ENCODE data around the gene GPR132. TPM values are rescaled to one million over a fixed set of nuclear protein-coding genes. Genes with fewer than 3 reads are reported as not detected.
"Not testable (repeated sequence)": the region's sequence is repeated elsewhere in the genome, so short reads cannot be mapped to it uniquely, and the experiment has no call there.

GPR132 gene
- total RNA-seq, 2 donors from 2014 or later, result 1.0 TPM

- H3K4me1 ChIP-seq, result peaks cover 8% of the 10 kb centered on the region
- H3K27me3 ChIP-seq, result peaks cover 21% of the 10 kb centered on the region
- H3K9me3 ChIP-seq, result no peaks in the 10 kb centered on the region
- H3K27ac ChIP-seq, result no peak overlapping the region
- H3K36me3 ChIP-seq, result no peaks in the 10 kb centered on the region
- no peak for DNase-seq
- no peak for TF ChIP-seq CTCF (IDR thresholded peaks at IDR 0.05)
- H3K9ac ChIP-seq (ENCODE audit: low read depth in 2 of 2, low read length in 2 of 2), result no peak overlapping the region
- H3K4me3 ChIP-seq, result no peak overlapping the region
- intact Hi-C loops (cut with DNase I), result loop anchor here (10.0 kb wide), 1 partner anchor 171 kb away; no protein-coding TSS in a partner anchor
Measured at GRCh38 chr14:105083926-105084685, 18.9 kb upstream of the GPR132 start.

GRCh38 chr14:105082703-105083102 lies 17.5 kb upstream of the GPR132 start:
- Histone ChIP-seq H3K4me3 (no peak overlapping the region), H3K9me3 (no peaks in the 10 kb centered on the region), H3K36me3 (no peaks in the 10 kb centered on the region), H3K27ac (no peak overlapping the region), H3K9ac (ENCODE audit: low read depth in 2 of 2, low read length in 2 of 2) (no peak overlapping the region), H3K27me3 (peaks cover 9% of the 10 kb centered on the region), H3K4me1 (peaks cover 4% of the 10 kb centered on the region)
- intact Hi-C loops (cut with DNase I), result loop anchor here (10.0 kb wide), 1 partner anchor 172 kb away; no protein-coding TSS in a partner anchor
- TF ChIP-seq CTCF (IDR thresholded peaks at IDR 0.05), result no peak
- no peak for DNase-seq

- not testable (repeated sequence) for H3K36me3 ChIP-seq; H3K27me3 ChIP-seq; H3K4me1 ChIP-seq; DNase-seq; H3K9me3 ChIP-seq; H3K9ac ChIP-seq (ENCODE audit: low read depth in 2 of 2, low read length in 2 of 2); H3K4me3 ChIP-seq; H3K27ac ChIP-seq
- intact Hi-C loops (cut with DNase I), result loop anchor here (10.0 kb wide), 1 partner anchor 173 kb away; no protein-coding TSS in a partner anchor
Measured at GRCh38 chr14:105081473-105081872, 16.2 kb upstream of the GPR132 start.

- no peak for DNase-seq
- TF ChIP-seq CTCF (IDR thresholded peaks at IDR 0.05), result no peak
- no peak overlapping the region for H3K4me3 ChIP-seq
- no peak overlapping the region for H3K9ac ChIP-seq (ENCODE audit: low read depth in 2 of 2, low read length in 2 of 2)
- H3K36me3 ChIP-seq, result no peaks in the 10 kb centered on the region
- H3K9me3 ChIP-seq, result no peaks in the 10 kb centered on the region
- H3K4me1 ChIP-seq, result no peaks in the 10 kb centered on the region
- H3K27me3 ChIP-seq, result no peaks in the 10 kb centered on the region
- intact Hi-C loops (cut with DNase I), result loop anchor here (10.0 kb wide), 1 partner anchor 175 kb away; no protein-coding TSS in a partner anchor
- H3K27ac ChIP-seq, result no peak overlapping the region
Measured at GRCh38 chr14:105080161-105080560, 14.9 kb upstream of the GPR132 start.

- no peak overlapping the region for H3K27ac ChIP-seq
- H3K4me1 ChIP-seq, result no peaks in the 10 kb centered on the region
- peaks cover 5% of the 10 kb centered on the region for H3K27me3 ChIP-seq
- H3K9ac ChIP-seq (ENCODE audit: low read depth in 2 of 2, low read length in 2 of 2), result no peak overlapping the region
- H3K9me3 ChIP-seq, result no peaks in the 10 kb centered on the region
- H3K4me3 ChIP-seq, result no peak overlapping the region
- DNase-seq, result no peak
- H3K36me3 ChIP-seq, result no peaks in the 10 kb centered on the region
- intact Hi-C loops (cut with DNase I), result no loop called here
- no peak for TF ChIP-seq CTCF (IDR thresholded peaks at IDR 0.05)
Measured at GRCh38 chr14:105078294-105078693, 13.1 kb upstream of the GPR132 start.

GRCh38 chr14:105077649-105077995 lies 12.4 kb upstream of the GPR132 start:
- no peak for DNase-seq
- no peaks in the 10 kb centered on the region for H3K36me3 ChIP-seq
- no peaks in the 10 kb centered on the region for H3K9me3 ChIP-seq
- TF ChIP-seq CTCF (IDR thresholded peaks at IDR 0.05), result no peak
- H3K27me3 ChIP-seq, result peaks cover 5% of the 10 kb centered on the region
- intact Hi-C loops (cut with DNase I), result no loop called here
- H3K4me3 ChIP-seq, result no peak overlapping the region
- H3K9ac ChIP-seq (ENCODE audit: low read depth in 2 of 2, low read length in 2 of 2), result no peak overlapping the region
- no peak overlapping the region for H3K27ac ChIP-seq
- H3K4me1 ChIP-seq, result no peaks in the 10 kb centered on the region
